Stimulated activated CD4-positive, alpha-beta T cell treated with anti-CD3 and anti-CD28 coated beads, Interleukin-1b, Interleukin-23, amount 100 ng/mL, for 48 hours (primary cell): Measurements from ENCODE around the gene KLF6.
"Not testable (repeated sequence)": the region's sequence is repeated elsewhere in the genome, so short reads cannot be mapped to it uniquely, and the experiment has no call there.

Experiments used
- DNase-seq: peaks from one replicate; pipeline ENCODE4 v3.0.0-alpha.2; 2020

Gene KLF6

DNA sequence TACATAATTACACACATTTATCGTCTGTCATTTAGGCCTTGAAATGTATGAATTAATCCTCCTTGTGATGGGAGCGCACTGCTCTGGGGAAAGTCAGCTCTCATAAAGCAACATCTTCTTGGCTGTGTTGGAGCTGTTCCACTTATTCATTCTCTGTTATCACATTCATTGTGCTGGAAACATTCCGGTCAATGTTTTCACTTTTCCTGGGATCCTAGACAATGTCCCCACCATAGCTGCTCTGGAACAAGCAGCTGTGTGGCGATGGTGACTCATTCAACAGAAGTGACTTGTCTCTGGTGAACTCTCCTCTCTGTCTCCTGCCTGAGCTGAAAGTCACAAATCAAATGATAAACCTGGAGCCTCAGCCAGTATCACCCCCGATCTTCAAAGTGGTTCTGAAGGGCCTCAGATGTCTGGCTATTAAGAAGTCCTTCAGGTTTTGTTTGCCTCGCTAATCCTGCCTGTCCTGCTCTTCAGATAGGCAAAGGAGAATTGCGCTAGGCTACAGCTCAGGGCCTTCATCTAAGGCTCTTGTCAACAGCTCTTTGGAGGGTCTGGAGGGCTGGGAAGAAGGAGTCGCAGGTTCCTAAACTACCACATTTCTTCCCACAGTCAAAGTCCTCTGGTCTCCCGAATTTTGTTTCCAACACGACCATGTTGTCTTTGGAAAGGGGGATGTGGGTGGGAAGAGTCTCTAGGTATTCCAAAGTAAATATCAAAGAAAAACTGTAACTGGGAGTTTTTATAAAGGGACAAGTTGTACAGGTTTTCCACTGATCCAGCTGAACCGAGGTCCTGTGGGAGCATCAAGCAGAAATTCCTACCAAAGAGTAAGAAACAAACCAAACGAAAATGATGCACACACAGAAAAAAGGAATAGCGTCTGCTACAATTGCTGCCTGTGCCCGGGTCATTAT is 29.3 kb downstream of the KLF6 start:
- DNase-seq: peak; percentile 29

DNA sequence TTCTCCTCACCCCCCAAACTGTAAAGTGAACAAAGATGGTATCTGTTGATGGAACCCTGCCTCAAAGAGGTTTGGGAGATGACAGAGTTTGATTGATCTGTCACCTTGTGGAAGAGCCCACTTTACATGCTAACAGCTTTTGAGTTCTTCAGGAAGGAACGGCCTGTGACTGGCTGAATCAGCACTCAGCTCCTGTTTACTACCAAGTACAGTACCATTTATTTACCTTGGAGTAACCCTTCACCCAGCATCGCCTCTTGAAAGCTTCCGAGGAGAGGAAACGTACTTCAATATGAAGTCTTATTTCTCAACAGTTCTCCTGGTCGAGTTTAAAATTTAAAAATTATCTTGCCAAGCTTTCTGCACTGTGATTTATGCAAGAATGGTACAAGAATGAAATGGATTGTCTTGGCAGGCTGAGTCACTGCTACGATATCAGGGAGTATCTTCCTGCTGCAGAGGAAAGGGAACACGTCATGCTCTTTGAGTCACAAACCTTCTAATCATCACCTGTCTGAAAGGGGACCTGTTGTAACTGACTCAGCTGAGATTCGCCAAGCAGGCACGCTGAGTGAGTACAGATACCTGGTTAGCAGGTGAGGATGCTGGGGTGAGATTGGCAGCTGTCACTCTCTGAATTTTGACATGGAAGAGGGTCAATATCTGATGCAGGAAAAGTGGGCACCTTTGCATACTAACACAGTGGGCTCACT is 30.1 kb downstream of the KLF6 start:
- peak; percentile 28 for DNase-seq

DNA sequence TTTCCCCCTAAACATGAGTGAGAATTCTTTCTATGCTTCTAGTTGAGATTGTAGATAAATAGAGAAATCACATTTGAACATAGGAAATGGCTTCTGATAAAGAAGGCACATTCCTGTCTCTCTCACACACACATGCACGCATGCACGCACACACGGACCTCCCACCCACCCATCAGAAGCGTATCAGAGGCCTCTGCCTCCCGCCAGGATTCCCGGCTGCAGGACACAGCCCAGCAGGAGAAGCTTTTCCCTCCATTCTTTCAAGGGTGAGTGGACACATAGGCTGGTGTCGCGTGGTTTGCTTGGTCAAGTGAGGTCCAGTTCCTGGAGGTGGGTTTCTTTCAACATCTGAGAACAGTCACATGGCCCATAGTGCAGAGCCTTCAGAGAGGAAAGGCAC is 34.2 kb downstream of the KLF6 start:
- DNase-seq: no peak

DNA sequence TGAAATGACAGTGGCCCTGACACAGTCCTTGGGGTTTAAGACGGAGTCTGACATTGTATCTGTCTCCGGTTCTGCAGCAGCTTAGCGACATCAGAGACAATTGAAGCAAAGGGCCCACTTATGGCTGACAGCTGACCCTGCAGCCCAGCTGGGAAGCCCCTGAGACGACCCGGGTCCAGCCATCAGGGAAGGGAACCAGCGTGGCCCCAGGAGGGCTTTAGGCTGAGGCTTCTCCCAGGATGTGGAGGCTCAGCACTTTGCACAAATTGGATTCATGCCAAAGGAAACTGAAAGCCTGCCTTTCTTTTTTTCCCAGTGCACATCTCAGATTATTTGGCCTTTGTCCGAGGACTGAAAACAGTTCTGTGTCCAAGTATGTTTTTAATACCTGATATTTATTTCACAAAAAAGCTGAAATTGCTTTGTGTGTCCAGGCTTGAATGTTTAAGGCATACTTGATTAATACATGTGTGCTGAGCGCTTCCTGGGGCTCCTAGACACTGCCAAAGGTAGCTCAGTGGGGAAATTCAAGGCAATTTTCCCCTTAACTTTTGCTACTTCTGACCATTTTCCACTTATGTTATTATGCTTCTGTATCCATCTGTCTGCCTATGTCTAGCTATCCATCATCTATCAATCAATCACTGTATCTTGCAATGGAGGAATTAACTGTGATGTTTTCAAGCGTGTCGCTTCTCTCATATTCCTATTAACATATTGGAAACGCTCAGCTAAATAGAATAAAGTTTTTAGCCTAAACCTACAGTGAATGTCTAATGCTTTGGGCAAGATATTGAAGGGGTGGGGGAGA is 34.8 kb downstream of the KLF6 start:
- no peak for DNase-seq

DNA sequence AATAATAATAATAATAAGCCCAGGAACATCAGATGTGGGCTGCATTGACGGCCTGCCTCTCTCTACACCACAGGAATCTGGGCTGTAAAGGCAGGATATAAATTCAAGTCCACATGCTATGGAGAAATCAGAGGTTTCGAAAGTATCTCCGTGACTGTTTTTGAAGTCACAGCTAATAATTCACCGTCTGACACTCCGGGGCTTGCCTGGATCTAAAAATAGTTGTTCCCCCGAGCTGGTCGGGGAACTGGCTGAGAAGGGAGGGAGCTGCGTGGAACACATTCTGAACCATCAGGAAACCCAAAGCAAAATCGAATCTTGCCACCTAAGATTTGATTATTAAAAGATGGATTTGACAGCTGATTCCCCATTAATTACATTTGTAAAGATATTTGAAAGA is 35.4 kb downstream of the KLF6 start:
- no peak for DNase-seq

DNA sequence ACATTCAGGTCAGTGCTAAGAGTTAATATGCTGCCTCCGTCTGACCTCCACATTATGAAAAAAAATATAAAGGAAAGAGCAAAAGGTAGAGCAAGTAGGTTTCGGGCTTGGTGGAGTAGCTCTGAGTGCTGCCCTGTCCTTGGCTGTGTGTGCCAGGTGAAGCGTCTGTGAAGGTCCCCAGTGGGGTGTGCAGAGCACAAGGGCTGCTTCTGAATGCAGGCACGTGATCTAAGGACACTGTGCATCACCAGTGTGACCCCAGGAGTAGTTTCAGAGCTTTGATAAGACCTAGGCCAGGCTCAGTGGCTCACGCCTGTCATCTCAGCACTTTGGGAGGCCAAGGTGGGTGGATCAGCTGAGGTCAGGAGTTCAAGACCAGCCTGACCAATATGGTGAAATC is 36.0 kb downstream of the KLF6 start:
- no peak for DNase-seq

DNA sequence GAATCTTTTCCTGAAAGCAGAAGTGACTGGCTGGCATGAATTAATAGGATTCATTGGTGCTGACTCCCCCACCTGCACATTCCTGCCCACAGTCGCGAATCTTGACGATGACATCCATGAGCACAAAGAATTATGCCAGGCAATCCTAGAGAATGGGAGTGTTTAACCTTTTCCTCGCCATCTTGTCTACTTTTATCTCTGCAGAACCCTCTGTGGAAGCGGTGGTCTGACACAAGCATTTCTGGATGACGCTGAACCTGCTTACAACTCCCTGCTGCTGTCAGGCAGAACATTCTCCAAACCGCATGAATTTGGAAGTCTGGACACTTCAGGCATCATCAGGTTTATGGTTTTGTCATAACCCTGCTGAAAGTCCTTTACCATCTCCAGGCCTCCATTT is 36.5 kb downstream of the KLF6 start:
- no peak for DNase-seq

DNA sequence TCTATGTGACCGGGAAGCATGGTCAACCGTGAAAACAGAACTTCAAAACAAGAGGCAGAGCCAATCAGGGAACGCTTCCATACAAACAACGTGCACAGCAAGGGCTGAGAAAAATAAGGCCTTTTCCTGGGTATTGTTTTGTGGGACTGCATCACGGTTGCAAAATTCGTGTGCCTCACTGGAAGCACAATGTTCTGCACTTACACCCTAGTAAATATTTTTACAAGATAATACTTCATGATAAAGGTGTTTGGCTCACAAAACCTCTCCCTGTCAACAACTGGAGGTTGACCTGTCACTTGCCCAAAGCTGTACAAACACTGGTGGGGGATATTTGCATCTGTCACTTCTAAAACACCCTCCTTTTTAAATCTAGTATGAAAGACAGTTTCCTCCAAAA is 37.0 kb downstream of the KLF6 start:
- no peak for DNase-seq

DNA sequence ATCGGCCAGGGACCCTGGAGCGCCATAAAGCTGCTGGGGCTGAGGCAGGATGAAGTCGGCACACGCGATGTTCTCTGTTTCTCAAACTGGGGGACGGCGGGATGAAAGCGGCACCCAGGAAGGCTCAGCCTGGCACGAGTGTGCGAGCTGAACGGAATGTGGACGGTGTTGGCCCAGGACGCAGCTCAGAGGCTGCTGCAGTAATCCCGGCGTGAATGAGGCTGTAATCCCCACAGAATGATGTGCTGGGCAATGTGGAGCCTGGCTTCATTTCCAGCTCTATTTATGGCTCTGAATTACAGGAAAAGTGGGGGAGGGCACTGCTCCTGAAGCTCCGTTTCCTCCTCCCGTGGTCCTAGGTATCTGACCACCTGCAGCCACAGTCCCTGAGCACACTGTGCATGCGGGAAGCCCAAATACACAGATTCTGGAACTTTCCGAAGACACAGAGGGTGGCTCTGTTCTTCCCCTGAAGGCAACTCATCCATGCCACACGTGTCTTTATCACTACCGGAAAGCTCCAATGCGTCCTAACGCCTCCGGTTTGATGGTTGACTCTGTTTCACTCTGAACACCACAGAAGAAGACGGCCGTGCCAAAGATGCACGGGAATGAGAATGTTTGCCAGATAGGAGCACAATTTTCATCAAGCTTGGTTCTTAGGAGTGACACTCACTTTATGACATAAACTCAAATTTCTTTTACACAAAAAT is 37.6 kb downstream of the KLF6 start:
- DNase-seq: no peak

DNA sequence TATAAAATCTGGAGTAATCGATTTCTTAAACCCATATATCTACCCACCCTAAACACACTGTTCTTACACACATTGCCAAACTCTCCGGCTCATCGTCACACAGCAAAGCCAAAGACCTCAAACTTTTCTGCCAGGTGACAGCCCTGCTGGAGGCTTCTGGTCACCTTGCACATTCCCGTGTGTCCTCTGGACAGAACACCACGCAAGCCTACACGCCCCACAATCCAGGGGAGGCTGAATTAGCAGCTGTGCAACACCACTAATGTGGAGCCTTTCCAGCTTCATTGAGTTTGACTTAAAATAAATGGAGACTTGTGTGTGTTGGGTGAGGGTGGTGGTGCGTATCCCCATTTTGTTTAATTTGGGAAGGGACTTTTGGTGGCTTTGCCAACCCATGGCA is 38.4 kb downstream of the KLF6 start:
- no peak for DNase-seq

DNA sequence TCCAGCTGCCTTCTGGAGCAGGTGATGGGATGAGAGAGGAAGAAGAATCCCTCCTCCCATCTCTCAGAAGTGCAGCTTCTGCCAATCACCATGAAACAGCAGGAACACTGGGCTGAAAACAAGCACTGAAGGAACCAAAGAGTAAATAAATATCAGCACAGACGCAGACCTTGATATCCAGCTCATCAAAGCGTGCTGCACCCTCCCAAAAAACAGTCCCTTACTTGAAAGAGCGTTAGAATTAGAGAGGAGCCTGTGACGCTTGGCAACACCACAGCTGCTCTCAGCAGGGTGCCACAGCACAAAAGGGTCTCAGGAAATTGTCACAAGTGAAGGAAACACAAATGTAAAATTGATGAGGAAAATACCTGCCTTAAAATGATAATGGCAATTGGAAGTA is 39.5 kb downstream of the KLF6 start:
- DNase-seq: no peak

DNA sequence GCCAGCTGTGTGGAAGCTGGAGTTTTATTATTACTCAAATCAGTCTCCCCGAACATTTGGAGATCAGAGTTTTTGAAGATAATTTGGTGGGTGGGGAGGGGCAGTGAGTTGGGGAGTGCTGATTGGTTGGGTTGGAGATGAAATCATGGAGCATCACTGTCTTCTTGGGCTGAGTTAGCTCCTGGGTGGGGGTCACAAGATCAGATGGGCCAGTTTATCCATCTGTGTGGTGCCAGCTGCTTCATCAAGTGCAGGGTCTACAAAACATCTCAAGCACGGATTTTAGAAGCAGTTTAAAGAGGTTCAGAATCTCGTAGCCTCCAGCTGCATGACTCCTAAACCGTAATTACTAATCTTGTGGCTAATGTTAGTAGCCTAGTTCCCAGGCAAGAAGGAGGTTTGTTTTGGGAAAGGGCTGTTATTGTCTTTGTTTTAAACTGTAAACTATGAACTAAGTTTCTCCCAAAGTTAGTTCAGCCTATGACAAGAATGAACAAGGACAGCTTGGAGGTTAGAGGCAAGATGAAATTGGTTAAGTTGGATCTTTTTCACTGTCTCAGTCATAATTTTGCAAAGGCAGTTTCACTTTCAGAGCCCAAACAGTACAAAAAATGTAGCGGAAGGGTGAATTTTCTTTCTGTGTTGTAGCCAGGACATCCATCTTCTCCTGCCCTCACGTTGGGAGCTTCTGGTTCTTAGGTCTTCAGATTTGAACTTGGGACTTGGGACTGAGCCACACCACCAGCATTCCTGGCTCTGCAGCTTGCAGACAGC is 43.1 kb downstream of the KLF6 start:
- DNase-seq: no peak

DNA sequence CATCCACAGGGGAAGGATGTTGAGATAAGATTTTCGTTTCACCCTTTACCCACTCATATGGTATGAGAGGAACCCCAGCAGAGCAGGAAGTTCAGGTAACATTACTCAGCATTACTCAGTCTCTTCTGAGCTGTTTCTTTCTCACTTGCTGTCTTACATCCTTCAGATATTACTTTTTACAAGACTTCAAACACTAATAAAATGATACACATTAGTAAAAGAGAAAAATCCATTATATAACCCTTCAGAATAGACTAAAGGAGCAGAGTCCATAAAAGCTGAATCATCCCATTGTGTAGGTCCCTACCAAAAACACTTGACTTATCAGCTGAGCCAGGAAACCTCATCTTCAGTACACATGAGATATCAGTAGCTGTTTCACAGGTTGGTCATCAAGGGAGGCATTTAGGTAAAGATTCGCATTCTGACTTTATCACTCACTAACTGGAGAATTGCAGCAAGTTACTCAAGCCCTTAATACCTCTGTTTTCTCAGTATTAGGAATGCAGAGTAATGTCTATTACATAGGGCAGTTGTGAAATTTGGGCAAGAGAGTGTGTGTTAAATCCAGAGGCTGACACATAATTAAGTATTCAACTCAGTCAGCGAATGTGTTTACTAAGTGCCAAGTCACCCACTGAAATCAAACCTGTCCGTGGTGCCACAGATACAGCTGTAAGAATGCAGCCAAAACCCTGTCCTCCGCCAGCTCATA is 44.7 kb downstream of the KLF6 start:
- DNase-seq: peak; percentile 42

DNA sequence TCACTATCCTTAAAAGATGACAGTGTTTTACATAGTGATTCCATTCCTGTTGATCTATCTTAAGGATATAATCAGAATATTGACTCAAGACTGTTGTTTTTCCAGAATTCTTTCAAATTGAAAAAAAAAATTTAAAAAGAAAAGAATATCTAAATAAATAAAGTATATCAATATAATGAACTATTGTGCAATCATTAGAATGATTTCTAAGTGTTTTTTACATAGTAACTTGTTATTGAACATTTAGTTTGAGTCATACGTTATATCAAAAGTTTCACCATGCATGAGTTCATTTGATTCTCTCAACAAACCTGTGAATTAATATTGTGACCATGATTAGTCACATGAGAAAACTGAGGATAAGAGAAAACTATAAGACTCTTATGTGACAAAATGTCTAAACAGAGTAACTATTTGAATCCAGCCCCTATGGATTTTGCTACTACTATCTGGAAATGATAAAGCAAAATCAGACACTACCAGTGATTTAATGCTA is 46.1 kb downstream of the KLF6 start:
- no peak for DNase-seq

DNA sequence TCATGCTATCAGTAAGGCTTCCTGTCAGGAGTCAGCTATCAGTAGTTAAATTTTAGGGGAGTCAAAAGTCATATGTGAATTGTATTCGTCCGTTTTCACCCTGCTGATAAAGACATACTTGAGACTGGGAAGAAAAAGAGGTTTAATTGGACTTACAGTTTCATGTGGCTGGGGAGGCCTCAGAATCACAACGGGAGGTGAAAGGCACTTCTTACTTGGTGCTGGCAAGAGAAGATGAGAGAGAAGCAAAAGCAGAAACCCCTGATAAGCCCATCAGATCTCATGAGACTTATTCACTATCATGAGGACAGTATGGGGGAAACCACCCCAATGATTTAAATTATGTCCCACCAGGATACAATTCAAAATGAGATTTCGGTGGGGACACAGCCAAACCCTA is 47.1 kb downstream of the KLF6 start:
- DNase-seq: no peak

DNA sequence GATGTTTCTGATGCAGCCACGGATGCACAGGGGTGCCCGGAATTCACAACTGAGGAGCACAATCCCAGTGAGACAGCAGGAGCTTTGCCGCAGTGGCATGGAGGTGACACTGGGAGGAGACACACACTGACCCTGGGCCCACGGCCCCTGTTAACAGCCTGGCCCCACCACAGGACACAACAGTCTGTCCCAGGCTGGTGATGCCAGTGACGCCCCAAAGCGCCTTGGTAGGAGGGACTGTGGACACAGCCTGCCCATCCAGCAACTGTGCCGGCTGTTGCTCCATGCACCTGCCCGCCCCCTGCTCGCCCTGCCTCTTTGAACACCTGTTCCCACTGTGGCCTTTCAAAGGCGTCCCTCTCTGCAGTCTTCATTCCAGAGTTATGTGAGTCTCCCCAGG is 49.8 kb downstream of the KLF6 start:
- DNase-seq: no peak

DNA sequence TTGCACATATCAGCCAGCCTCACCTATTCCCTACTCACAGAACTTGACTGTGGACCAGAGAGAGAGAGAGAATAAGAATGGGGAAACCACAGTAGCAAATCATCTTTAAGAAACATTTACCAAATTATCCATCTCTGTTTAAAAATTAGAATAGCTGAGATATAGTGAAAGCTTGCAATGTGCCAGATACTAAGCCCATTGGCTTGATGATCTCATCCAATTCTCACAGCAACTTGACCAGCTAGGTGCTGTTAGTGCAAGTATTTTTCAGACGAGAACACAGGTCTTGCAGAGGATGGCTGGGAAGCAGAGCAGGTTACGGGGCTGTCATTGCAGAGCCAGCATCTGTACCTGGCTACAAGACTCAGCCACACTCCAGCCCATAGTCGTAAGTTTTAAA is 50.9 kb downstream of the KLF6 start:
- no peak for DNase-seq

DNA sequence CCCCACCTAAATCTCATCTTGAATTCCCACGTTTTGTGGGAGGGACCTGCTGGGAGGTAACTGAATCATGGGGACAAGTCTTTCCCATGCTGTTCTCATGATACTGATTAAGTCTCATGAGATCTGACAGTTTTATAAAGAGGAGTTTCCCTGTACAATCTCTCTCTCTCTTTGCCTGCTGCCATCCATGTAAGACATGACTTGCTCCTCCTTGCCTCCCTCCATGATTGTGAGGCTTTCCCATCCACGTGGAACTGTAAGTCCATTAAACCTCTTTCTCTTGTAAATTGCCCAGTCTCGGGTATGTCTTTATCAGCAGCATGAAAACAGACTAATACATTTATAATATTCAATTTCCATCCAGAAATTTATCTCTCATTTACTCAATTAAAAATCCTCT is 52.8 kb downstream of the KLF6 start:
- DNase-seq: not testable (repeated sequence)

DNA sequence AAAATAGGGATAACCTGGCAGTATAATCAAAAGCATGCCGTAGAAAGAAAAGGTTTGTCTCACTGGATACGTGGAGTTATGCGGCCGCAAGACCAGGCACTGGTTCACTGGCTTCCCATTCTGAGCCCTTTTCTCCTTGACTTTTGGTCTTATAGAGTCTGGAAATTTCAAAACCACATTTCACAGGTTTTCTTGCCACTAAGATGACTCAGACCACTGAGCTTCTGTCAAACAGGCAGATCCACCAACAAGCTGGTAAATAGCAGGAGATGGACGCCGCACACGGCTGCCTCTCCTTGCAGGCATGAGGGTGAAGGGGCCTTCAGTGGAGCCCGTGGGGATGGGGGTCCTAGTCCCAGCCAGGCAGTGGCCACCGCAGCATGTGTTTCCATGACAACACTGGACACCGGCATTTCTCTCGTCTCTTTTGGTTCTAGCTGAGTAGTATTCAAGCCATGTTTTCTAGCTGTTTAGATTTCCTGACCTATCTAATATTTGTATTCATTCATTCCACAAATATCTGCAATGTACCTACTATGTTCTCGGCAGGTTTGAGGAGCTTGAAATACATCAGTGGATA is 55.5 kb downstream of the KLF6 start:
- DNase-seq: no peak

DNA sequence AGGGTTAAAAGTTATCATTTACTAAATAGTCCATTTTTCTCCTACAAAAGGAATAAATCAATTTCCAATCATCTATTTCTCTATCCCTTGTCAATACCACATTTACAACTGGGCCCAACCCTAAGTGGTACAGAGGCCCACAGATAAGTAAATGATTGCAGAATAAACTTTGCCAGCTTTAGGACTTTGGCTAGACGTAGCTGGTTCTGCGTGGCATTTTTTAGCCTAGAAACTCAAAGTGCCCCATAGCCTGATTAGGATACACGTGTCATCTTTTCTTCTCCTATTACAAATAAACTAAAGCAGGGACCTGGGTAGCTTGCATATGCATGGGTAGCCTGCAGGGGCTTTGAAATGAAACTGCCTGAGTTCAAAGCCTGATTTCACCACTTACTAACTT is 56.4 kb downstream of the KLF6 start:
- no peak for DNase-seq

DNA sequence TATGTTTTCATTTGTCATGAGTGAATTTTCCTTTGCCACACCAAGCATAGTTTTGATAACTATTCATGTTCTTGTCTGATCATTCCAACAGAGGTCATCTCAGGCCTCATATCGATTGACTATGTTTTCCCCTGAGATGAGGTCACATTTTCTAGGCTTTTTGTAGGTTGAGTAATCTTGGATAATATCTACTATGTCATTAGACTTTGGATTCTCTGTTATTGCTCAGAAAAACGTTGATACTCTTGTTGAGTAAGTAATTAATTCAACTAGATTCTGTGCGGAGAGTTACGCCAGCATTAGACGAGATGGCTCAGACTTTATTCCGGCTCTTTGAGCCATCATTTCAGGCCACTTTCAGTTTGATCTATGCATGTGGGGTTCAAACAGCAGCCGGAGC is 57.7 kb downstream of the KLF6 start:
- no peak for DNase-seq
